ENCODE data around the gene NF2.

The NF2 gene

DNA sequence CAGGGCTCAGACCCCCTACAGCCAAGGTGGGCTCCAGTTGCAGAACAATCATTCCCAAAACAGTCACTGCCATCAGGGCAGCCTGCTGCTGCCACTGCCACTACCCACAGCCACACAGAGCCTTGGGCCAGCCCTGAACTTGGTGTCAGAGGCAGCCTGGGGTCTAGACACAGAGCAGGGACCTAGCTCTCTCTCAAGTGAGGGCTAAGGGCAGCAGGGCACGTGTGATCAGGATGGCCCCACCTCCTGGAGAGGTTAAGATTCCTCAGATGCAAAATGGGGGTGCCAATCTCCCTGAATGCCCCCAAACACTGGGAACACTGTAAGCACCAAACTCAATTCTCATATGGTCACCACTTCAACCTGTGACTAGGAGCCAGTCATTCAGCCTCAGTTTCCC, 132.0 kb downstream of the NF2 start:
- Histone ChIP-seq H3K4me2 (ENCODE audit: low read length) (no peak overlapping the region), H3K79me1 (ENCODE audit: low read length) (no peaks in the 10 kb centered on the region), H2BK120ac (ENCODE audit: low read depth, low read length) (no peak overlapping the region), H3K36me3 (ENCODE audit: control insufficient read depth, insufficient read depth, low read length) (no peaks in the 10 kb centered on the region), H4K8ac (ENCODE audit: low read depth, low read length) (no peak overlapping the region), H3K4me3 (ENCODE audit: low read length) (no peak overlapping the region), H3K56ac (ENCODE audit: low read length) (no peak overlapping the region), H3K4ac (ENCODE audit: low read depth, low read length) (no peak overlapping the region), H3K4me1 (ENCODE audit: control insufficient read depth, low read depth, low read length) (no peaks in the 10 kb centered on the region), H2BK5ac (ENCODE audit: low read length) (no peak overlapping the region), H2BK15ac (replicated peaks; ENCODE audit: low read depth) (no peak overlapping the region), H3K9ac (ENCODE audit: low read length) (no peak overlapping the region), H3K18ac (ENCODE audit: low read length) (no peak overlapping the region), H3K27ac (ENCODE audit: low read depth, low read length) (no peak overlapping the region), H4K5ac (ENCODE audit: low read length) (no peak overlapping the region), H3K27me3 (ENCODE audit: insufficient read depth, low read length, poor library complexity) (no peaks in the 10 kb centered on the region), H3K23ac (ENCODE audit: low read length) (no peak overlapping the region), H3K79me2 (ENCODE audit: control insufficient read depth, insufficient read depth, low read length) (no peaks in the 10 kb centered on the region), H2AK5ac (ENCODE audit: low read length) (no peak overlapping the region)
- no peak for DNase-seq
- WGBS (ENCODE audit: extremely low coverage, insufficient coverage, low lambda C conversion rate): no CpG with 5 or more reads among the region's 1 CpG

DNA sequence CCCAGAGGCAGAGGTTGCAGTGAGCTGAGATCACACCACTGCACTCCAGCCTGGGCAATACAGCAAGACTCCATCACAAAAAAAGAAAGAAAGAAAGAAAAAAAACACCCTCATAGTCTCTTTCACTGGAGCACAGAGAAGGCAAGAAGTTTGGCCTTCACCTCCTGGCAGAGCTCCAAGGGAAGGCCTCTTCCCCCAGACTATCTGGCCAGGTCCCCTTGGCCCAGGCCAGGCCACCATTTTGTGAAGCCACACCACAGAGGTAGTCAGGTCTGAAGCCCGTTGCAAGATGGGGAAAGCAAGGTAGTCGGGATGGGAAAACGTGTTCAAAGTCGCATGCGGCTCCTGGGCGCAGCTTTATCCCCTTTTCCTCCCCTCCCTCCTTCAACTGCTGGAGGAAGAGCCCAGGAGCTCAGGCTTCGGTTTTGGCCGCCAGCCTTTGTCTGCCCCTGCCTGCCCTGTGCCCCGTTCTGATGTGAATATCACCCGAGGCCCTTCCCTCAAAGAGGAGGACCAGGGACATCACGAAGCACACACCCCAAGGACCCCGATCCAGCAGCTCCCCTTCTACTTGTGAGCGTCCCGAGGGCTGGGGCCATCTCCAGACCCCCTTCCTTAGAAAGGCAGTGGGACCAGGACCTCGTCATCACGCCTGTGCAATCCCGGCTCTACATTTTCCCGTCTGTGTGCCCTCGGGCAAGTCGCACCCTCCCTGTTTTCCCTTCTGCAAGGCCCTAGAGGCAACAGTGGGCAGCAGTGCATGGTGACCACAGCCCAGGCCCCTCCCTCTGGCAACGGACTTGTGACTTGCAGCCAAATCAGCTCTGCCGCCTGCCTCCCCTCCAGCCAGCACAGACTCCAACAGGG, 134.1 kb downstream of the NF2 start:
- Histone ChIP-seq H2AK5ac (ENCODE audit: low read length) (no peak overlapping the region), H3K4me1 (ENCODE audit: control insufficient read depth, low read depth, low read length) (no peaks in the 10 kb centered on the region), H3K36me3 (ENCODE audit: control insufficient read depth, insufficient read depth, low read length) (no peaks in the 10 kb centered on the region), H3K79me1 (ENCODE audit: low read length) (no peaks in the 10 kb centered on the region), H2BK15ac (replicated peaks; ENCODE audit: low read depth) (no peak overlapping the region), H2BK5ac (ENCODE audit: low read length) (no peak overlapping the region), H3K23ac (ENCODE audit: low read length) (no peak overlapping the region), H3K27ac (ENCODE audit: low read depth, low read length) (no peak overlapping the region), H4K8ac (ENCODE audit: low read depth, low read length) (no peak overlapping the region), H3K79me2 (ENCODE audit: control insufficient read depth, insufficient read depth, low read length) (no peaks in the 10 kb centered on the region), H3K9ac (ENCODE audit: low read length) (no peak overlapping the region), H4K5ac (ENCODE audit: low read length) (no peak overlapping the region), H3K18ac (ENCODE audit: low read length) (no peak overlapping the region), H3K4ac (ENCODE audit: low read depth, low read length) (no peak overlapping the region), H3K56ac (ENCODE audit: low read length) (no peak overlapping the region), H3K4me3 (ENCODE audit: low read length) (no peak overlapping the region), H3K27me3 (ENCODE audit: insufficient read depth, low read length, poor library complexity) (no peaks in the 10 kb centered on the region), H2BK120ac (ENCODE audit: low read depth, low read length) (no peak overlapping the region), H3K4me2 (ENCODE audit: low read length) (no peak overlapping the region)
- no peak for DNase-seq
- no CpG with 5 or more reads among the region's 22 CpGs for WGBS (ENCODE audit: extremely low coverage, insufficient coverage, low lambda C conversion rate)

DNA sequence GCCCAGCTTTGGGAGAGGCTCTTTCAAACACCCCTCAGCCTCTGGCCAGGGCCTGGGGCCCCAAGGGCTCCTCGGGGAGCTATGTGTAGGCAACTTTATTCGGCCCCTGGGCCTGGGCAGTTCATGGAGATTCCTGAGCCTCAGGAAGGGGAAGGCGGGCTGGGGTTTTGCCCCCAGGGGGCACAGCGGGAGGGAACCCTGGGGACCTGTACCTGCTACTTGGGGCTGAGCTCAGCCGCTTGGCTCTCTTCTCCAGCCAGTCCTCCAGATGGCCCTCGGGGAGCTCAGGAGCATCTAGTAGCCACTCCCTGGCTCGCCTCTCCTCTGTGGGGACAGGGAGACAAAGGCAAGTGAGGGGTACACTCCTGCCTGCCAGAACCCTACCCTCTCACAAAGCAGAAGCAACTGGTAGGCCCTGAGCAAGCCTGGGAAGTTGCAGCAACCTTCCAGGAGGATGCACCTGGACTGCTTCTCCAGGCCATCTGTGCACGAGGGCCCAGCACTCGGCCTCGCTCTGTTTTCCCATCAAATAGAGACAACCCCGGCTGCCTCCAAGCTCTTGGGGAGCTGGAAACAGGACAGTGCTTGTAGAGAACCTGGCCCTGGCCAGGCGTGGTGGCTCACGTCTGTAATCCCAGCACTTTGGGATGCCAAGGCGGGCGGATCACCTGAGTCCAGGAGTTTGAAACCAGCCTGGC, 134.8 kb downstream of the NF2 start:
- Histone ChIP-seq H2BK15ac (replicated peaks; ENCODE audit: low read depth) (no peak overlapping the region), H3K27ac (ENCODE audit: low read depth, low read length) (no peak overlapping the region), H3K56ac (ENCODE audit: low read length) (no peak overlapping the region), H2BK5ac (ENCODE audit: low read length) (no peak overlapping the region), H2AK5ac (ENCODE audit: low read length) (no peak overlapping the region), H3K18ac (ENCODE audit: low read length) (no peak overlapping the region), H3K4me1 (ENCODE audit: control insufficient read depth, low read depth, low read length) (no peaks in the 10 kb centered on the region), H3K4ac (ENCODE audit: low read depth, low read length) (no peak overlapping the region), H3K79me2 (ENCODE audit: control insufficient read depth, insufficient read depth, low read length) (no peaks in the 10 kb centered on the region), H3K9ac (ENCODE audit: low read length) (no peak overlapping the region), H3K36me3 (ENCODE audit: control insufficient read depth, insufficient read depth, low read length) (no peaks in the 10 kb centered on the region), H2BK120ac (ENCODE audit: low read depth, low read length) (no peak overlapping the region), H3K79me1 (ENCODE audit: low read length) (no peaks in the 10 kb centered on the region), H3K23ac (ENCODE audit: low read length) (no peak overlapping the region), H3K27me3 (ENCODE audit: insufficient read depth, low read length, poor library complexity) (no peaks in the 10 kb centered on the region), H3K4me3 (ENCODE audit: low read length) (no peak overlapping the region), H4K5ac (ENCODE audit: low read length) (no peak overlapping the region), H3K4me2 (ENCODE audit: low read length) (no peak overlapping the region), H4K8ac (ENCODE audit: low read depth, low read length) (no peak overlapping the region)
- DNase-seq: no peak
- no CpG with 5 or more reads among the region's 15 CpGs for WGBS (ENCODE audit: extremely low coverage, insufficient coverage, low lambda C conversion rate)

DNA sequence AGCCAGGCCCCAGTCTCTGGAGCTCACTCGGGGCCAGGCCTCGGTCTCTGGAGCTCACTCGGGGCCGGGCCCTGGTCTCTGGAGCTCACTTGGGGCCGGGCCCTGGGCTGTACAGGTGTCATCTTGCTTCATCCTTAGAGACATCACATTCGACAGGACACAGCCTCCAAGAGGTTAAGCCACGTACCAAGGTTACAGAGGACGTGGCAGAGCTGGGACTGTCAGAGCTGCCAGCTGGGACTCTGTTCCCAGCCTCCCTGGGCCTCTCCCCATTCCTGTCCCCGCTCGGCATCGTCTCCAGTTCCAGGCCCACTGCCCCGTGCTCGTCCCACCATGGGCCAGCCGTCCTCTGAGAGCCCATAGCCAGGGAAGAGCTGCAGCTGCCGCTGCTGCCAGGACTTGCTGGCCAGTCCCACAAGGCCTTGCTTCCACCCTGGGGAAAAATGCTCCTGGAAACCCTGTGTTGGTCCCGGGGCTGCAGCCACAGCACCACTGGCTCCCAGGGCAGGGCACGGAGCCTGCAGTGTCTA, 136.0 kb downstream of the NF2 start:
- Histone ChIP-seq H3K4me3 (ENCODE audit: low read length) (no peak overlapping the region), H2AK5ac (ENCODE audit: low read length) (no peak overlapping the region), H3K9ac (ENCODE audit: low read length) (no peak overlapping the region), H3K4me1 (ENCODE audit: control insufficient read depth, low read depth, low read length) (no peaks in the 10 kb centered on the region), H3K36me3 (ENCODE audit: control insufficient read depth, insufficient read depth, low read length) (no peaks in the 10 kb centered on the region), H4K8ac (ENCODE audit: low read depth, low read length) (no peak overlapping the region), H4K5ac (ENCODE audit: low read length) (no peak overlapping the region), H3K27ac (ENCODE audit: low read depth, low read length) (no peak overlapping the region), H3K4me2 (ENCODE audit: low read length) (no peak overlapping the region), H3K79me1 (ENCODE audit: low read length) (no peaks in the 10 kb centered on the region), H3K18ac (ENCODE audit: low read length) (no peak overlapping the region), H2BK15ac (replicated peaks; ENCODE audit: low read depth) (no peak overlapping the region), H3K79me2 (ENCODE audit: control insufficient read depth, insufficient read depth, low read length) (no peaks in the 10 kb centered on the region), H3K27me3 (ENCODE audit: insufficient read depth, low read length, poor library complexity) (no peaks in the 10 kb centered on the region), H2BK5ac (ENCODE audit: low read length) (no peak overlapping the region), H3K23ac (ENCODE audit: low read length) (no peak overlapping the region), H2BK120ac (ENCODE audit: low read depth, low read length) (no peak overlapping the region), H3K56ac (ENCODE audit: low read length) (no peak overlapping the region), H3K4ac (ENCODE audit: low read depth, low read length) (no peak overlapping the region)
- WGBS (ENCODE audit: extremely low coverage, insufficient coverage, low lambda C conversion rate): no CpG with 5 or more reads among the region's 17 CpGs
- no peak for DNase-seq

DNA sequence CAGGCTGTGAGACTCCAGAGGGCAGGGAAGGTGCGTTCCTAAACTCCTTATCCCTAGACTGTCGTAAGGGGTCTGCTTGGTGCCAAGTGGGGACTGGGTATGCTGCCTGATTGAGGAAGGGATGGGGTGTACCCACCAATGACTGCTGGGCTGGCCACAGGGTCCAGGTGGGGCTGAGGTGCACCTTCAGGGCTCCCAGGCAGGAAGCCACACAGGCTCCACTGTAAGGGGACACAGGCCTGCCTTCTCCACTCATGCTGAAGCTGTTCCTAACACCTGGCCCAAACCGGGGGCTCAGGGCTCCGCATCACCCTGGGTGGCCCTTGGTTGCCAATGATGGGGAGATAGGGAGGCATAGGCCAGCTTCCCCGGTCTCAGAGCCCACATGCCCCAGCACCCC, 136.8 kb downstream of the NF2 start:
- Histone ChIP-seq H3K4me3 (ENCODE audit: low read length) (no peak overlapping the region), H3K4me2 (ENCODE audit: low read length) (no peak overlapping the region), H3K27ac (ENCODE audit: low read depth, low read length) (no peak overlapping the region), H3K18ac (ENCODE audit: low read length) (no peak overlapping the region), H3K79me1 (ENCODE audit: low read length) (no peaks in the 10 kb centered on the region), H3K4me1 (ENCODE audit: control insufficient read depth, low read depth, low read length) (no peaks in the 10 kb centered on the region), H3K36me3 (ENCODE audit: control insufficient read depth, insufficient read depth, low read length) (no peaks in the 10 kb centered on the region), H4K5ac (ENCODE audit: low read length) (no peak overlapping the region), H3K23ac (ENCODE audit: low read length) (no peak overlapping the region), H3K4ac (ENCODE audit: low read depth, low read length) (no peak overlapping the region), H2AK5ac (ENCODE audit: low read length) (no peak overlapping the region), H3K56ac (ENCODE audit: low read length) (no peak overlapping the region), H4K8ac (ENCODE audit: low read depth, low read length) (no peak overlapping the region), H2BK15ac (replicated peaks; ENCODE audit: low read depth) (no peak overlapping the region), H2BK120ac (ENCODE audit: low read depth, low read length) (no peak overlapping the region), H3K79me2 (ENCODE audit: control insufficient read depth, insufficient read depth, low read length) (no peaks in the 10 kb centered on the region), H3K9ac (ENCODE audit: low read length) (no peak overlapping the region), H3K27me3 (ENCODE audit: insufficient read depth, low read length, poor library complexity) (no peaks in the 10 kb centered on the region), H2BK5ac (ENCODE audit: low read length) (no peak overlapping the region)
- no peak for DNase-seq
- no CpG with 5 or more reads among the region's 5 CpGs for WGBS (ENCODE audit: extremely low coverage, insufficient coverage, low lambda C conversion rate)
